Endothelial cell of umbilical vein (primary cell): ENCODE results near the gene GLIS2. TPM values are rescaled to one million over a fixed set of nuclear protein-coding genes. Genes with fewer than 3 reads are reported as not detected.

Experiments
- BruUV-seq: library from RNA; stranded (reverse); fragments of 400-500 nt; replicated peaks from 2 replicates; lab custom pipeline; 2021; lab: Mats Ljungman, UMichigan
- CTCF ChIA-PET: fragments of 300-600, 350-600 bp; sonication (Branson Sonifier 250); formaldehyde crosslinking; loops from one replicate; lab custom pipeline; 2021; ENCODE audit warnings: antibody characterized with exemption, inconsistent platforms; lab: Charles Lee
- POLR2A ChIA-PET: fragments of 300-600, 350-600 bp; sonication (Branson Sonifier 250); formaldehyde crosslinking; loops from one replicate; lab custom pipeline; 2021; ENCODE audit warnings: antibody characterized with exemption, inconsistent platforms; lab: Charles Lee
- DNase-seq: peaks from one replicate; pipeline ENCODE4 v3.0.0-alpha.2; 2011; ENCODE audit warnings: low read depth, low spot score
- FAIRE-seq: peaks from 2 replicates; lab custom pipeline; 2011; peaks lifted over from hg19 to GRCh38; lab: Jason Lieb, UNC
- H2AFZ ChIP-seq: 2 replicates; pipeline ENCODE4 v1.6.0; 2012; ENCODE audit warnings: low read depth, low read length, control low read depth, inconsistent platforms
- H3K27ac ChIP-seq: 2 replicates; pipeline ENCODE4 v1.5.1; 2011; ENCODE audit warnings: low read depth, mild to moderate bottlenecking, control low read depth, low read length, moderate library complexity; ENCODE audit not compliant: insufficient read depth
- H3K27me3 ChIP-seq, 2 experiments: 2 replicates each; pipeline versions ENCODE4 v1.6.0 to v1.6.1; 2011; ENCODE audit warnings: low read length in 2 of 2, mixed read lengths in 1 of 2; ENCODE audit not compliant: control insufficient read depth in 2 of 2, insufficient read depth in 2 of 2
- H3K36me3 ChIP-seq, 2 experiments: 2 replicates in 1 of 2; 3 replicates in 1 of 2; pipeline ENCODE4 v1.5.1; 2011; ENCODE audit warnings: low read length in 2 of 2, mild to moderate bottlenecking in 1 of 2, moderate library complexity in 1 of 2; ENCODE audit not compliant: control insufficient read depth in 2 of 2, insufficient read depth in 2 of 2; ENCODE audit errors: extremely low read depth in 1 of 2
- H3K4me1 ChIP-seq: 3 replicates; pipeline ENCODE4 v1.5.1; 2011; ENCODE audit warnings: mild to moderate bottlenecking, low read length; ENCODE audit not compliant: control insufficient read depth, insufficient read depth; ENCODE audit errors: extremely low read depth
- H3K4me2 ChIP-seq: 2 replicates; pipeline ENCODE4 v1.6.1; 2011; ENCODE audit warnings: low read length, control low read depth, mixed read lengths; ENCODE audit not compliant: insufficient read depth
- H3K4me3 ChIP-seq, 3 experiments: fragments of 200-600 bp in 1 of 3; sonication (generic), shearing (Covaris generic) in 1 of 3; replicated peaks in 1 of 3; 2 replicates each; pipeline ENCODE4 v1.5.1; 2011 to 2016; ENCODE audit warnings: control low read depth in 3 of 3, low read length in 3 of 3, mild to moderate bottlenecking in 2 of 3, inconsistent platforms in 1 of 3, low read depth in 1 of 3, moderate library complexity in 1 of 3; ENCODE audit not compliant: insufficient read depth in 1 of 3
- H3K79me2 ChIP-seq: 2 replicates; pipeline ENCODE4 v1.6.0; 2012; ENCODE audit warnings: low read length, inconsistent platforms; ENCODE audit not compliant: control insufficient read depth, insufficient read depth
- H3K9ac ChIP-seq: replicated peaks from 2 replicates; pipeline ENCODE3; 2011; ENCODE audit warnings: low read length, control low read depth; ENCODE audit not compliant: insufficient read depth; ENCODE audit errors: extremely low read depth
- H3K9me1 ChIP-seq: replicated peaks from 3 replicates; pipeline ENCODE4 v1.6.0; 2011; ENCODE audit warnings: mild to moderate bottlenecking, low read length; ENCODE audit not compliant: control insufficient read depth, insufficient read depth; ENCODE audit errors: extremely low read depth
- H3K9me3 ChIP-seq: replicated peaks from 2 replicates; pipeline ENCODE4 v1.5.1; 2012; ENCODE audit warnings: low read length, inconsistent platforms; ENCODE audit not compliant: control insufficient read depth, insufficient read depth
- H4K20me1 ChIP-seq: replicated peaks from 2 replicates; pipeline ENCODE3; 2011; ENCODE audit warnings: mild to moderate bottlenecking, low read length; ENCODE audit not compliant: control insufficient read depth, insufficient read depth; ENCODE audit errors: extremely low read depth
- CTCF ChIP-seq, 2 donors: IDR thresholded peaks; 1 replicate in 1 of 2; 2 replicates in 1 of 2; pipeline ENCODE4 v1.5.1; 2011; ENCODE audit warnings: low read length in 2 of 2, mild to moderate bottlenecking in 2 of 2, moderate library complexity in 2 of 2, control low read depth in 1 of 2, inconsistent platforms in 1 of 2, low read depth in 1 of 2; ENCODE audit not compliant: insufficient read depth in 1 of 2; ENCODE audit errors: extremely low read depth in 1 of 2
- EZH2 ChIP-seq: IDR thresholded peaks from 2 replicates; pipeline ENCODE4 v1.6.1; 2012; ENCODE audit warnings: borderline replicate concordance, low read depth, mild to moderate bottlenecking, moderate library complexity, low read length, inconsistent platforms; ENCODE audit not compliant: severe bottlenecking
- FOS ChIP-seq: IDR thresholded peaks from 2 replicates; pipeline ENCODE4 v1.6.1; 2011; ENCODE audit warnings: mild to moderate bottlenecking, low read length, moderate library complexity, borderline replicate concordance; ENCODE audit not compliant: insufficient read depth
- GATA2 ChIP-seq: IDR thresholded peaks from 2 replicates; pipeline ENCODE4 v1.7.0; 2011; ENCODE audit warnings: low read depth, mild to moderate bottlenecking, moderate library complexity, mixed read lengths, low read length; ENCODE audit not compliant: insufficient read length, insufficient read depth
- JUN ChIP-seq: IDR thresholded peaks from 2 replicates; pipeline ENCODE4 v1.6.1; 2011; ENCODE audit warnings: borderline replicate concordance, low read depth; ENCODE audit not compliant: insufficient read length, insufficient read depth
- MAX ChIP-seq: IDR thresholded peaks from 2 replicates; pipeline ENCODE4 v1.6.1; 2011; ENCODE audit not compliant: insufficient read depth, insufficient read length
- MYC ChIP-seq: IDR thresholded peaks from one replicate; pipeline ENCODE4 v1.6.1; 2011; ENCODE audit warnings: mild to moderate bottlenecking, low read depth, low read length
- POLR2A ChIP-seq: IDR thresholded peaks from 2 replicates; pipeline ENCODE4 v1.6.1; 2012; ENCODE audit warnings: low read depth, mild to moderate bottlenecking, control low read depth, low read length
- POLR2AphosphoS5 ChIP-seq: IDR thresholded peaks from 2 replicates; pipeline ENCODE4 v1.6.1; 2012; ENCODE audit warnings: low read depth, mild to moderate bottlenecking, control low read depth, low read length, moderate library complexity; ENCODE audit not compliant: insufficient read depth
- dilution Hi-C: fragments of 300-500 bp; cut with MboI; formaldehyde crosslinking; loops from one replicate; pipeline ENCODE4 v1.15.0; 2019; ENCODE audit warnings: low sequenced_read_pairs; ENCODE audit not compliant: extremely low pct_ligation_motif_present
- intact Hi-C: fragments of 100-400 bp; cut with micrococcal nuclease; formaldehyde crosslinking; loops from one replicate; pipeline ENCODE4 v1.10.0; 2022
- polyA plus RNA-seq, 4 experiments: library from polyadenylated mRNA; depleted of rRNA in 3 of 4; stranded (reverse) in 3 of 4; unstranded in 1 of 4; fragments of >200 nt; gene quantifications; 2 replicates each; pipeline versions ENCODE4 v1.2.1 to v1.2.3, GENCODE V29; 2011 to 2012; ENCODE audit warnings: missing spikeins in 1 of 4
- total RNA-seq: library from RNA; stranded (reverse); gene quantifications from 2 replicates; pipeline ENCODE4 v1.2.3, GENCODE V29; 2021

GLIS2 gene
- total and polyA plus RNA-seq, 2 donors (not counting 3 experiments of a cell fraction or from before 2014, with no cell fraction given), result 4.6 to 10.1 TPM

GRCh38 chr16:4324492-4325252 lies 8.8 kb downstream of the GLIS2 start:
- no peaks in the 10 kb centered on the region for H3K27me3 ChIP-seq
- no peak for DNase-seq
- no peaks in the 10 kb centered on the region for H3K9me3 ChIP-seq
- H2AFZ ChIP-seq, result no peak overlapping the region
- intact Hi-C loops, result loop anchor here (1.0 kb wide), 1 partner anchor 8 kb away; the partner anchor contains the start of gene GLIS2
- H3K4me1 ChIP-seq, result peaks cover 37% of the 10 kb centered on the region
- FAIRE-seq, result no peak
- no peak overlapping the region for H3K4me2 ChIP-seq
- H3K9me1 ChIP-seq, result no peaks in the 10 kb centered on the region
- CTCF ChIA-PET, result interaction anchor here (1.0 to 7.9 kb wide), 8 partner anchors 10 to 342 kb away, joined by 4 to 135 read pairs (median 6); no protein-coding TSS in a partner anchor
- no peaks in the 10 kb centered on the region for H3K36me3 ChIP-seq
- no peak overlapping the region for H3K4me3 ChIP-seq
- no peak overlapping the region for H3K27ac ChIP-seq
- peaks cover 50% of the 10 kb centered on the region for H3K79me2 ChIP-seq
- no TSS peak for BruUV-seq
- H3K9ac ChIP-seq, result no peak overlapping the region
- no peaks in the 10 kb centered on the region for H4K20me1 ChIP-seq
- dilution Hi-C loops, result no loop called here
- TF ChIP-seq FOS (no peak), JUN (no peak), MAX (no peak), EZH2 (no peak), POLR2A (no peak), GATA2 (no peak), CTCF (IDR thresholded peaks at IDR 0.05; ENCODE audit: extremely low read depth in 1 of 2, insufficient read depth in 1 of 2, low read depth in 1 of 2, low read length in 2 of 2) (no peak), POLR2AphosphoS5 (no peak), MYC (no peak)
- POLR2A ChIA-PET, result interaction anchor here (0.6 kb wide), 1 partner anchor 25 kb away, joined by 3 read pairs; no protein-coding TSS in a partner anchor
